HG03439 (cell line): Measurements from ENCODE around the gene SP3.

Experiments
- ATAC-seq: cut with Tn5 transposase; IDR thresholded peaks from one replicate; pipeline ENCODE4 v1.9.1; 2021; ENCODE audit warnings: mild to moderate bottlenecking, moderate library complexity; ENCODE audit not compliant: unreplicated experiment

The SP3 gene

DNA sequence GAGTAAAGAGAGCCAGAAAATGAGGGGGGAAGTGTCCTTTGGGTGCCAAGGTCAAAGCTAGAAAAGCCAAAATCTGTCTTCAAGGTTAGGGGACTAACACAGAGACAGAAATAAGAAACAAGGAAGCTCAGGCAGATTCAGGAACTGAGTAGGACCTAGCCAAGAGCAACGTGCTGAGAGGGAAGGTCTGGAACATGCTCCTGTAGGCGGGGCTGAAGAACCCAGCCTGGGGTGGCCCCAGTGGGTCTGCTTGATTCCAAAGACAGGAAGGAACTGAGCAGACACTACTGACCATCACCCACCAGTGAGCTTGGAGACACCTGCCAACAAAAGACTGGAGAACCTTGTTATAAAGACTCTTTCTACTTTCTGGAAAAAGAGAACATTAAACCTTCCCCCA, 105.1 kb downstream of the SP3 start:
- ATAC-seq, result no peak

DNA sequence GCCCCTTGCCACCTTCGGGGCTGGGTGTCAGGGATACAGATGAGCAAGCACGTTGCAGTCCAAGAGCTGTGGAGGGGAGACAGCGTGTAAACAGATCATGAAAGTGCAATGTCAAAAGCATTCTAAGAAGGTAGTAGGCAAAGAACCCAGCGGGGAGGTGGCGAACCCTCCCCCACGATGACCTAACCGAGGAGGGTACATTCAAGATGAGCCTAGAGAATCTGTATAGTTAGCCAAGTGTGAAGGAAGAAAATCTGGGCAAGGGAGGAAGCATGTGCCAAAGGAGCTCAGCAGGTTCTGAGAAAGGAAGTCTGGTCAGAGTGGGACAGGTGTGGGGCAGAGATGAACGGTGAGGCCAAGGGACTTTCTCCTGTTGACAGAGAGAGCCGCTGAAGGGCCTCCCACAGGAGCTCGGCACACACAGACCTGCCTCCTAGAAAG, 106.9 kb downstream of the SP3 start:
- no peak for ATAC-seq
